ENCODE results near the gene AK8. TPM values are rescaled to one million over a fixed set of nuclear protein-coding genes. Genes with fewer than 3 reads are reported as not detected.

Gene AK8
- total RNA-seq, 3 donors from 2014 or later (not counting 1 experiment from before 2014, with no cell fraction given): 0.14 to 0.21 (median 0.18) TPM

GRCh38 chr9:132855904-132856303 lies 22.2 kb downstream of the AK8 start:
- no peak overlapping the region for H3K4me3 Mint-ChIP-seq
- H3K27ac Mint-ChIP-seq: no peak overlapping the region
- no peaks in the 10 kb centered on the region for H3K36me3 Mint-ChIP-seq

GRCh38 chr9:132854832-132855231 lies 23.3 kb downstream of the AK8 start:
- no peaks in the 10 kb centered on the region for H3K36me3 ChIP-seq (ENCODE audit: control insufficient read depth, insufficient read depth, low read length)
- no peaks in the 10 kb centered on the region for H3K9me3 Mint-ChIP-seq
- H3K27me3 Mint-ChIP-seq (ENCODE audit: low read depth in 2 of 2): peaks cover 0 to 5% of the 10 kb centered on the region in 2 donors
- TF ChIP-seq CTCF (IDR thresholded peaks at IDR 0.05): no peak
- no peak overlapping the region for H3K27ac ChIP-seq (ENCODE audit: low read length)
- H3K27ac Mint-ChIP-seq: no peak overlapping the region
- no peaks in the 10 kb centered on the region for H3K9me3 ChIP-seq (ENCODE audit: control insufficient read depth, insufficient read depth, low read length)
- H3K4me3 Mint-ChIP-seq: no peak overlapping the region
- no peaks in the 10 kb centered on the region for H3K36me3 Mint-ChIP-seq
- no peak for DNase-seq
- H3K4me1 Mint-ChIP-seq: peaks cover 13 to 18% of the 10 kb centered on the region in 2 donors
- no peak overlapping the region for H3K4me3 ChIP-seq (ENCODE audit: low read length)
- no peak for ATAC-seq
- 58% methylated on average over 10 of the region's 10 CpGs for WGBS (ENCODE audit: insufficient coverage)
- intact Hi-C loops (cut with micrococcal nuclease): no loop called here
- peaks cover 17% of the 10 kb centered on the region for H3K4me1 ChIP-seq (ENCODE audit: control insufficient read depth, insufficient read depth, low read length)
- no peaks in the 10 kb centered on the region for H3K27me3 ChIP-seq (ENCODE audit: control insufficient read depth, insufficient read depth, low read length)

More at GRCh38 chr9:132855904-132856303, 22.2 kb downstream of the AK8 start:
- no peaks in the 10 kb centered on the region for H3K9me3 ChIP-seq (ENCODE audit: control insufficient read depth, insufficient read depth, low read length)
- H3K36me3 ChIP-seq (ENCODE audit: control insufficient read depth, insufficient read depth, low read length): no peaks in the 10 kb centered on the region
- ATAC-seq (no peak), DNase-seq (no peak)
- peaks cover 0 to 5% of the 10 kb centered on the region in 2 donors for H3K27me3 Mint-ChIP-seq (ENCODE audit: low read depth in 2 of 2)
- H3K4me3 ChIP-seq (ENCODE audit: low read length): no peak overlapping the region
- no peaks in the 10 kb centered on the region for H3K27me3 ChIP-seq (ENCODE audit: control insufficient read depth, insufficient read depth, low read length)
- no peak for TF ChIP-seq CTCF (IDR thresholded peaks at IDR 0.05)
- H3K4me1 ChIP-seq (ENCODE audit: control insufficient read depth, insufficient read depth, low read length): peaks cover 17% of the 10 kb centered on the region
- no peaks in the 10 kb centered on the region for H3K9me3 Mint-ChIP-seq
- peaks cover 9 to 13% of the 10 kb centered on the region in 2 donors for H3K4me1 Mint-ChIP-seq
- intact Hi-C loops (cut with micrococcal nuclease): loop anchor here (2.0 kb wide), 1 partner anchor 75 kb away; no protein-coding TSS in a partner anchor
- 93% methylated on average over 4 of the region's 5 CpGs for WGBS (ENCODE audit: insufficient coverage)
- no peak overlapping the region for H3K27ac ChIP-seq (ENCODE audit: low read length)

- H3K9me3 Mint-ChIP-seq: no peaks in the 10 kb centered on the region
- no peak for TF ChIP-seq CTCF (IDR thresholded peaks at IDR 0.05)
- Histone ChIP-seq H3K4me1 (ENCODE audit: control insufficient read depth, insufficient read depth, low read length) (peaks cover 17% of the 10 kb centered on the region), H3K27ac (ENCODE audit: low read length) (no peak overlapping the region), H3K27me3 (ENCODE audit: control insufficient read depth, insufficient read depth, low read length) (no peaks in the 10 kb centered on the region), H3K9me3 (ENCODE audit: control insufficient read depth, insufficient read depth, low read length) (no peaks in the 10 kb centered on the region), H3K4me3 (ENCODE audit: low read length) (no peak overlapping the region), H3K36me3 (ENCODE audit: control insufficient read depth, insufficient read depth, low read length) (no peaks in the 10 kb centered on the region)
- no peak for DNase-seq
- no peak for ATAC-seq
- intact Hi-C loops (cut with micrococcal nuclease): no loop called here
- no peaks in the 10 kb centered on the region for H3K36me3 Mint-ChIP-seq
- no peak overlapping the region for H3K27ac Mint-ChIP-seq
- H3K27me3 Mint-ChIP-seq (ENCODE audit: low read depth in 2 of 2): peaks cover 0 to 5% of the 10 kb centered on the region in 2 donors
- WGBS (ENCODE audit: insufficient coverage): 95% methylated on average over 3 of the region's 4 CpGs
- no peak overlapping the region for H3K4me3 Mint-ChIP-seq
- peaks cover 13 to 18% of the 10 kb centered on the region in 2 donors for H3K4me1 Mint-ChIP-seq
These were observed 24.6 kb downstream of the AK8 start for GRCh38 chr9:132853482-132853881.

GRCh38 chr9:132849185-132849706 lies 28.8 kb downstream of the AK8 start:
- intact Hi-C loops (cut with micrococcal nuclease): no loop called here
- Histone ChIP-seq H3K9me3 (ENCODE audit: control insufficient read depth, insufficient read depth, low read length) (no peaks in the 10 kb centered on the region), H3K4me1 (ENCODE audit: control insufficient read depth, insufficient read depth, low read length) (peaks cover 6% of the 10 kb centered on the region), H3K4me3 (ENCODE audit: low read length) (no peak overlapping the region), H3K36me3 (ENCODE audit: control insufficient read depth, insufficient read depth, low read length) (no peaks in the 10 kb centered on the region), H3K27ac (ENCODE audit: low read length) (no peak overlapping the region), H3K27me3 (ENCODE audit: control insufficient read depth, insufficient read depth, low read length) (no peaks in the 10 kb centered on the region)
- H3K27me3 Mint-ChIP-seq (ENCODE audit: low read depth in 2 of 2): no peaks in the 10 kb centered on the region
- H3K9me3 Mint-ChIP-seq: no peaks in the 10 kb centered on the region
- no peak overlapping the region for H3K4me3 Mint-ChIP-seq
- peak in 1 of 2 donors; percentile 31 for DNase-seq
- H3K36me3 Mint-ChIP-seq: no peaks in the 10 kb centered on the region
- no peak overlapping the region for H3K27ac Mint-ChIP-seq
- peaks cover 8 to 9% of the 10 kb centered on the region in 2 donors for H3K4me1 Mint-ChIP-seq
- ATAC-seq: no peak
- WGBS (ENCODE audit: insufficient coverage): 88% methylated on average over 12 of the region's 12 CpGs
- no peak for TF ChIP-seq CTCF (IDR thresholded peaks at IDR 0.05)

Data from natural killer cell (primary cell).